GM19328 (cell line): ENCODE data around the gene DIAPH3.

ENCODE experiments used
- ATAC-seq: cut with Tn5 transposase; IDR thresholded peaks from one replicate; pipeline ENCODE4 v1.9.1; 2021; ENCODE audit warnings: mild to moderate bottlenecking, moderate library complexity; ENCODE audit not compliant: unreplicated experiment

DIAPH3 gene

DNA sequence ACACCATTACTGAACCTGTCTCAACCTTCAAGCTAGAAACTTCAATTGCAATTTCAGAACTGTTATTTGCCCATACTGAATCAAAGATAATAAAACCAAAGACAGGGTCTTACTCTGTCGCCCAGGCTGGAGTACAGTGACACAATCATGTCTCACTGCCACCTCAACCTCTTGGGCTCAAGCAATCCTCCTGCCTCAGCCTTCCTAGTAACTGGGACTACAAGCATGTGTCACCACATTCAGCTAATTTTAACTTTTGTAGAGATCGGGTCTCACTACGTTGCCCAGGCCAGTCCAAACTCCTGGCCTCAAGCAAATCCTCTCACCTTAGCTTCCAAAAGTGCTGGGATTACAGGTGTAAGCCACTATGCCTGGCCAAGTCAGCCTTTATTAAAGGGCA is 143.4 kb downstream of the DIAPH3 start:
- ATAC-seq: no peak

DNA sequence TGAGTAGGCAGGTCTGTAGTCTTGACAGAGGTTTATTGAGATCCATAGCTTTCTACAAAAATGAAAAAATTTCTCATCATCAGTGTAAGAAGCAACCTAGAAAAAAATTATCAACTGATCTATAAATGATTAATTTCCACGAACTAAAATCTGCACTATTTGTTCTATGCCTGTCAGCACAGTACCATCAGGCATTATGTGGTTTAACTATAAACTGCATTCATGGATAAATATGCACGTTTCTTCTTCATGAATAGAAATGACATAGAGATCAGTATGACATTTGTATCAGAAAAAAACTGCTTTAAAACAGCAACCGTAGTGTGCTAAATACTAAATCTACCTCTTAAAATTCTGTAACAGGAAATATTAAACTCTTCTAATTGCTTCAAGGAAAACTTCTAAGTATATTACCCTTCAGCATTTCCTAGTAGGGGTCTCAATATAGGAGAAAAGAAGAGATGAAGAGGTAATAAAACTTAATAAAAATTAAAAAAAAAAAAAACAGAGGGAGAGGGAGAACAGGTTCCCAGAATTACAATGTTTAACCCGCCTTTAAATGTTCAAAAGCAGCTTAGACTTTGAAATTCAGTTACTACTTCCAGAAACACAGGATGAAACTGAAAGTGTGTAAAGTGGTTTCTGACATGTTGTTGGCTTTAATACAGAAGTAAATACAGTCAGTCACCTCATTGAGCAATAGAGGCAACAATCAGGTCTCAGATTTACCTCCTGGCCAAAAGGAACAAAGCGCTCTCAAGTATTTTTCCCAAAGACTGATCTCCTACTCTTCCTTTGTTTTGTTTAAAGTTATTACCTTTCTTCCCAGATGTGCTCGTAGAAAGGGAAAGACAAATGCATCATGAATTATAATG is 144.4 kb downstream of the DIAPH3 start:
- peak; percentile 72 for ATAC-seq

DNA sequence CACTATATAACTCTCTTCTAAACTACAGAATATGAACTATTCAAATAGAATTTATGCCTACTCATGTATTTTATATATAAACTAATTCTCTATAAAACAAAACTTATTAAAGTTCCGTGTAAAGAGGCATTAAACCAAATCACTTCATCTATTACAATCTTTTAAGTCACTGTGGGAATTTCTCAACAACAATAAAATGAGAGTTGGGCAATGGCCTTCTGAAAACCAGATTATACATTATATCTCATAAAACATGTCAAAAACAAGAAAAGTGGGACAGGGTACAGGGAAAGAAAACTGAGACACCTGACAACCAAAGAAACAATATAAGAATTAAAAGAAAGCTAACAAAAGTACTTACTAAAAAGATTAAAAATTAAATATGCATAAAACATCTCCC is 145.2 kb downstream of the DIAPH3 start:
- ATAC-seq: no peak

DNA sequence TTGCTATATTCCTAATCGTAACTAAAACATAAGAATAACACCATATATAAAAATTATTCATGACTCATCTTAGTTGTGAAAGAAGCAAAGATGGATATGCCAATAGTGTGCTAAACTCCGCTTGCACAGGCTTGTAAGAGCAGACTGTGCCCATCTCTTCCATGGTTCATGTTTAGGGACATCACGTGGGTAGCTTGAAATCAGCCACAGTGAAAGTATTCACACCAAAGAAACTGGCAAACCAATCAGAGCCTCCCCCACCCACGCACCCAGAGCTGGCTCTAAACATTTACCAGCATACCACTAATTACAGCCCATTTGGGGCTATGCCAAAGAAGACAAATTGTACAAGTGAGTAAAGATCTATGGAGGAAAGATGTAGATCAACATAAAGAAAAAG is 147.5 kb downstream of the DIAPH3 start:
- ATAC-seq: no peak

DNA sequence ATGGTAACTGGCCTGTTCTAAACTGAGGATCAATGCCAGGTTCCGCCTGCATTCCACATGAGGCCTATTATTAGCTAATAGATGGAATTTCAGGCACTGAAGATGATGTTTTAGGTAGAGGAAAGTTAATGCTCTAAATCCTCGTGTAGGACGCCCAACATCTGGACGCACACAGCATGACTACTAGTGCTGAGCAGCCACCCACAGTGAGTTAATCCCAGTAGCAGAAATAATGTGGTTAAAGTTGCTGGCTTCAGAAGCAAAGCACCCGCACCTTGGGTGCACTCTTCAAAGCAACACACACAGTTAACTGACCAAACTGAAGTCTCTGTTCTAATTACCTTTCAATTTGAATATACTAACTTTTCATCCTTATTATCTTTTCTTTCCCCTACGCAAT is 150.6 kb downstream of the DIAPH3 start:
- ATAC-seq: no peak

DNA sequence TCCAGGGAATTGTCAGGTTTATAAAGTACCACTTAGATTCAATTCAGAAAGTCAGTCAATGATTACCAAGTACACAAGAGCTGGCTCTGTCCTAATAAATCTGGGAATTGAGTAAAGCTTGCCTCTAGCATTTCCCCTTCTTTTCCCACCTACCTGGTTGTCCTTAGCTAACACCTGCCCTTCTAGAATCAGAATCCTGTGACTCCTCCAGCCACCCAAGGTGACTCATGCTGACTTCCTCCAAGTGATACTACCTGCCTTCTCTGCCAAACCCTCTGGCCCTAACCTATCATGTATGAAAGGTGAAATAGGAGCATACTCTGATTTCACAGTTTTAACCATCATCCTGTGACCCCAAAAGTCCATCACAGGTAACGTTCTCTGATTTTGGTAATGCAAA is 151.2 kb downstream of the DIAPH3 start:
- ATAC-seq: no peak

DNA sequence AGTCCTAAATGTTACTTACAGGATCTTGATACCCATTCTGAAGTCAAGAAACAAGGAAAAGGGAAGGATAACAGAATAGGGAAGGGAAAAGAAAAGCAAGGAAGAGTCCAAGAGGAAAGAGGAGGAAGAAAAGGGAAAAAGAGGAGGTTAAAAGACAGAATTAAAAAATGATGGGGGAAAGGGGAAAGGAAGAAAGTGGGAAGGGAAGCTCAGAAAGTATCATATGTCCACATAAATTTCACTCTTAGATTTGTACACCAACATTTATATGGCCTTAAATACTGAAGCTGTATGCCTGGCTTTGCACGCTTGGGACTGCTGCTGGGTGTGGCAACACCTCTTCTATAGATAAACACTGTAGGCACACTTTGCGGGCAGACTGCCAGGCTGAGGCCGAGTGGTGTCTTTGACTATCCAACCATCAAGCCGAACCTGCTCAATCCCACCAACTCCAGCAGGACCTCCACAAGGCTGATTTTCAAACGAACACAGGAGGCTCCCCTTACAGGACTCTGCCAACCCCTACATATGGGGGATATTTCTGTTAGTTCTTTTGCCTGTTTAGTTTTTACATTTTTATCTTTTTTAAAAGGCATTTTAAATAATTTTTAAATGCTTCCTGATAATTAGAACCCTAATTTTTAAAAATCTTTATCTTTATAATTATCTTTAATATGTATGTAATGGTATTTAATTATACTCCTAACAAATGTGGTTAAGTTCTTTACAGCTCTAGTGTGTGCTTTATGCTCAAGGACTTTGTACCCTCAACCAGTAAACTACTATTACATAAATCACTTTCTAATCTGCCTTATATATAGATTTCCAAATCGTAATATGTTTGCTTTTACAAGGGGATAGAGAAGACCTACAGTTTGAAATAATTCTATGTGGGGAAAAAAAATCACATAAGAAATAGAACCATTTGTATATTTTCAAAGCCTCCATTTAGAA is 154.2 kb downstream of the DIAPH3 start:
- ATAC-seq: no peak

DNA sequence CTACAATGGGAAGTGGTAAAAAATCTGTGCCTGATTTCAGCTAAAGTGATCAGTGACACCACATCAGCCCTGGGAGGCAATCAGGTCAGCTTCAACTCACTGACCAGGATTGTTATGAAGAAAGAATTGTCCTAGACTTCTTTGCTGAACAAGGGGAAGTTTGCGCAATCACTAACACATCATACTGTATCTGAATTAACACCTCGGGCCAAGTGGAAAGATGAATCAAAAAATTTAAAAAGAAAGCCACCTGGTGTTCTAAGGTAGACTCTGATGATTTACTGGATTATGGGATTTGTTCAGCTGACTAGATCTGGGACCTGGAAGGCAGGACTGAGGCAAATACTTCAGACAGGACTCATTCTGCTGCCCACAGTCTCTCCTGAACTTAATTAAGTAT is 161.8 kb downstream of the DIAPH3 start:
- no peak for ATAC-seq

DNA sequence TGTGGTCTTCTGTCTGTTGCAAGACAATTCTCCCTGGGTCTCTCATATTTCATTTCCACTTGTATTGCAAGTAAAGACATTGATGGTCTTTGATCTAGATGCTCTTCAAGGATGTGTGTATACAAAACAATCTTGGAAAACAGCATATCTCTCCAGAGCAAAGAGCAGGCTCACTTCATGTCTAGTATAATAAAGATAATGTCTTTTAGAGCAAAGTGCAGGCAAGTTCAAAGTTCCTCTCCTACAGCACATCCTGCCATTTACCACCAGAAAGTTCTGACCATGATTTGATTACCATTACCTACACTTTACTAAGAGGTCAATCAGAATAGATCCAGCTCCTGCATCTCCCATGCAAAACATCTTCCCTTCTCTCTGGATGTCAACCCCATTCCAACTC is 162.8 kb downstream of the DIAPH3 start:
- no peak for ATAC-seq

DNA sequence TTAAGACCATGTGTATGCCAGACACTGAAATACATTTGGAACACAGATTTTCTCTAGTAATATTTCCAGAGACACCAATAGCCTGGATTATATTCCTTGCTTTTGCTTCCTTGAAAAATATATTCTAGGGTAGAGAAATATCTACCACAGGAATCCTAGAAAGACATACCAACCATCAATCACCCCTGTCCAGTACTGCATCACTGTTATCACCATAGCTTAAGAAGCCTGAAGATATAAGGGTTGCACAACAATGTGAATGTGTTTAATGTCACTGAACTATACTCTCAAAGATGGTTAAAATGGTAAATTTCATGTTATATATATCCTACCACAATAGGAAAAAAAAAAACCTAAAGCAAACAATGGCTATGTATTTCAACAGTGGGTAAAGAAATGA is 163.6 kb downstream of the DIAPH3 start:
- ATAC-seq: no peak

DNA sequence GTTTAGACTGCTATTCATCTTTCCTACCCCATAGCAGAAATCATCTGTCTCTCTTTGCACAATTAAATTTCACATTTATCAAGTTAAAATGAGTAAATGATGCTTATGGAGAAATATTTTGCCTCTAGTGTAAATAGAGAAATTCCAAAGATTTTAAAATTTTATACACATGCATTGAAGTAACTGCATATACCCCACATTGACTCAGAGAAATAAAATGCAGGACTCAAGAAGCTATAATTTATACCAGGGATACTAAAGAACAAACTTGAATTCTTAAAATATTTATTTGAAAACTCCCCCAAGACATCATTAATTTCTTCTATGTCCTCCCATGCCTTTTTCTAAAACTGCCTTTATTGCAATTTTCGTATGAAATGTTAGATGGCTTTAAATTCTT is 165.8 kb downstream of the DIAPH3 start:
- ATAC-seq: no peak

DNA sequence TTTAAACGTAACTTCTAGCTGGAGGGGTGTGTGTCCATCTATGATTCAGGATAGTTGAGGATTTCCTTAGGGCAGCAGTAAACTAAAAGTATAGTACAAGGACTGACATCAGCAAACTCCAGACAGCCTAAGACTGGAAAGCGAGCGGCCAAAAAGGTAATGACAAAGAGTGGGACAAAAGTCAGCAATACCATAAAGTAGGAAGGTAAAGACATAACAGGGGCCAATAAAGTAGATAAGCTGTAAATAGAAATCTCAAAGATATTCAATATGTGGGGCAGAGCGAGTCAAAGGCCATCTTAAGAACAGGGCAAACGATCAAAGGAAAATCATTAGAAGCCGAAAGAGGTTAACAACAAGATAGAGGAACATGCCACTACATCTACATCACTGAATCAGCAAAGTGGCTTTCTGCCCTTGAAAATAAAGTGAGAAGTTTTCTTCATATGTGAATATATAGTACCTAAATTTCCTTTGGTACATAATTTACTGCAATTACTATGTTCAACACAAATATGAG is 167.2 kb downstream of the DIAPH3 start:
- no peak for ATAC-seq

DNA sequence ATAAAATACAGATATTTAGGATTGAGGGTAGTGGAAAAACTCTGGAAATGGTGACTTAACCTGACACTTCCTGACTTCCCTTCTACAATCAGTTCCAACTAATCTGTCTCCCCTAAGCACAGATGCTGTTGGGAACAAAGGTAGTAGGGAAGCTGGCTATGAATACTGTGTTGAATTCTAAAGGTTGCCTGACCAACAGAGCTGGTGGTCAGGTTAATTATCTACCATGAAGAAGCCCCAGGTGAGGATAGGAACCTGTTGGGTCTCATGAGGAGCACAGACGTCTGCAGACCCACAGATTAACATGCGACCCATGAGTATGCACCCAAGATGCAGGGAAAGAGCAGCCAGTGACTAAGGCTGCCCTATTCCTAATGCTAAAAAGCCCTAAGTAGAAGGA is 172.3 kb downstream of the DIAPH3 start:
- ATAC-seq: no peak

DNA sequence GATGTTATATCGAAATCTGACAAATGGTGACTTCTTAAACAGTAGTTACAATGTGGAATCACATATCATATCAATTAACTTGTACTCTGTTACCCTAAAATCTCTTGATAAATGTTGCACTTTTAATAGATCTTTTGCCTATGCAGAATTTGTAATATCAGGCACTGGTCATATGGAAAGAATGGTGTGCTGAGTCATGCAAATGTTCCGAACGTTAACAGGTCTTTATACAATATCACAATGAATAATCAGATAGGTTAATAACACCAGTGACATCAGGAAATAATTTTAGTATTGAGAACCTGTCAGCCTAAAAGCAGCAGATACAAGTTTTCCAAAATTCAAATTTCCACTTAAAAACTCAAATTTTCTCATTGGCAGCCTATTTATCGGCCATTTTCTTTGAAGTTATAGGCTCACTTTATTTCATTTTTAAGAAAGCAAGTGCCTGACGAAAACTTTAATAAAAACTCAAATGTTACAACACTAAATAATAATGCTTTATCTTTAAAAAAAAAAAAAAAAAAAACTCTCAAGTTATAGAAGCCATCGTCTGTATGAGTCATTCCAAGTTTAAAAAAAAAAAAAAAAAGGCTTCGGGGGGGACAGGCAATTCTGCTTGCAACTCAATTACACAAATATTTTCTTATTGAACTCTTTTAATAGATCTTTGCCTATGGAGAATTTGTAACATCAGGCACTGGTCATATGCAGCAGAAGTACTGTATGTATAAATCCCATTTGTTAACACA is 180.9 kb downstream of the DIAPH3 start:
- ATAC-seq: no peak

DNA sequence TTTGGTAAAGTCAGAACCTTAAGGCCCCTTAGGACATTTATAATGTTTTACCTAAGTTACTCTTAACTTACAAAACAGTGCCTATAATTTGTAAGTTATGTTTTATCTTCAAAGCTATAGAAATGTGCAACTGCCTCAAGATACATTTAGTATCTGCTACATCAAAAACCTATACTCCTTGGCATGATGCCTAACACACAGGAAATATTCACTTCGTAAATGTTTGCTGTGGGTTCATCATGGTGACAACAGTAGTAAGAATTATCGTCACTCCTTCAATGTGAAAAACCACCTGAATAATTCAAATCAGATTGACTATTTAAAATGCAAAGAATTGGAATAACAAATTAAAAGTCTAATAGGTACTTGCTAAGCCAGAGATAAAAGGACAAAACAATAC is 184.1 kb downstream of the DIAPH3 start:
- no peak for ATAC-seq

DNA sequence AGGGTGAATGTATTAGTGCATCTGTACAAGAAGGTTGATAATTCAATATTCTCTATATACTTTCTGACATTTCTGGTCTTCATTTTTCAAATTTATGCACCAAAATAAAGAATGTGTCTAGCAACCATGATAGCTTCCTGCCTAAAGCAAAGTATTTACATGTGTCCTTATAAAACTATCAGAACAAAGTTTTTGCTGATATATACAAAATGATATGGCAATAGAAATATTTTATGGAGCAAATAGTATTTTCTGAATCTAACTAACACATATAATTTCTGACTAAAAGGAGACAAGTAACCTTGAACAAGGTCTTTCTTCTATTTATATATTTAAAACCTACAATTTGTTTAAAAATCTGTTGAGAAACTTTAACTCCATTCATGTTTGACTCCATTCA is 184.9 kb downstream of the DIAPH3 start:
- no peak for ATAC-seq

DNA sequence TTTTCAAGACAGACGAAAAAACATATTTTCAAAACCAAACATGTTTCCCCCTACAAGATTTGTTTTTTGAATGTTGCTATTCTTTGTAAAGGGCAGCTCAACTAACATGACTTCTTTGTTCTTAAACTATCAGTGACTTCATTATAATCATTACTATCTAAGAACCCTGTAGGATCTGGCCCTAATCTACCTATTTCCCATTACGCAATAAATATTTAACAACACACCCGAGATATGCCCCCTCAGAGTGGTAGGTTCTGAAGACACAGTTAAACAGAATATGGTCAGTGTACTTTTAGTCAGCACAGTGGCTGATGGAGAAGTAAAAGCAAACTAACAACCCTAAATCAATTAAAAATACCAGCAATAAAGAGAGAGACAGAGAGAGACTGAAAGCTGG is 186.9 kb downstream of the DIAPH3 start:
- ATAC-seq: no peak

DNA sequence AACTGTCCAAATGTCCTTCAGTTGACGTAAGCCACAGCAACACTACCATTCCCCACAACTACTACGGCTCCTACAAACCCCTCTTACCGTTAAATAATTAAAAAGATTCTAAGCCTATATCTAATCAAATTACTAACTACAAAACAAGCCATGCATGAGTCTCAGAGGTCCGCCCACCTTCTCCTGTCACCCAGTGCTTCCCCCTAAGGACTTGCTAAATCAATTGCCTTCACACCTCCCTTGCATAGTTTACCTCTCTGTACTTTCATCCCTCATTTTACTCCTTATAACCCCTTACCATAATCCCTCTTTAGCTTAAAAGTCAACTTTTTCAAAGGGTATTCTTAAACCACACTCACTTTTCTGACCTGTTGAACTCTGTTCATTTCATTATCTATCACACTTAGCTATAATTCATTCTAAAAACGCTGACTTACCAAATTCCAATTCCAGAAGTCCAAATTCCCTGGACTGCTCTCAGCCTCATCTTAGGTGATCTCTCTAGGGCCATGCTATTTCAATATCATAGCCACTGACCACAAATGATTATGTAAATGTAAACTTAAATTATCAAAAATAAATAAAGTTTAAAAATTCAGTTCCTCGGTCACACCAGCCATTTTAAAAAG is 187.8 kb downstream of the DIAPH3 start:
- no peak for ATAC-seq

DNA sequence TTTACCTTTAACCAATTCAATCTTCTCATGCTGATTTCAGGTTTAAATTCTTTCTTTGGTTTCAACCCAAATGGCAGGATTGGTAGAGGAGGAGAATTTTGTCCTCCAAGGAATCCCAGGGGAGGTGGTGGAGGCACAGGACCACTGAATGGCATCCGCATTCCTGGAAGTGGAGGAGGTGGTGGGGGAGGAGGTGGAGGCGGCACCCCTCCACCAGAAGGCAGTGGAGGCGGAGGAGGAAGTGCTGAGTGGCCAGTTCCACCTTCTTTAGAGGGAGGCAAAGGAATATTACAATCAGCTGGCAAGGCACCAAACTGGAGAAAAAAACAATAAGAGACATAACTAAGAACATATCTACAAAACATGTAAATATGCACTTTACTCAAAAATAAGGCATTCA is 192.9 kb downstream of the DIAPH3 start:
- no peak for ATAC-seq

DNA sequence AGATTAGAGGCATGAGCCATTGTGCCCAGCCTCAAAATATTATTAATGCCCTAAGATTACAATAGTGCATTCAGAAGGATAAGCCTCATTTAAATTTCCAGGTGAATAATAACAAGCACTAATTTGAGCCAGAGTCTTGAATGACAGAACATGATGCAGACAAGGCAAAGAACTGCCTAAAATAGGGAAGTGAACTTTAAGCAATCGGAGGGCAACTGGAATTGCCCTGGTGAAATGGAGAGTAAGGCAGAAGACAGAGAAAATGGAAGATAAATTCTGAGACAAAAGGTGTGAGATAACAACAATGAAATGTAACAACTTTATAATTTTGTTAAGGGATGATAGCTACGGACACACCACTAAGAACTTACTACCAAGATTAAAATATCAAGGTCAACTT is 199.9 kb downstream of the DIAPH3 start:
- ATAC-seq: no peak

DNA sequence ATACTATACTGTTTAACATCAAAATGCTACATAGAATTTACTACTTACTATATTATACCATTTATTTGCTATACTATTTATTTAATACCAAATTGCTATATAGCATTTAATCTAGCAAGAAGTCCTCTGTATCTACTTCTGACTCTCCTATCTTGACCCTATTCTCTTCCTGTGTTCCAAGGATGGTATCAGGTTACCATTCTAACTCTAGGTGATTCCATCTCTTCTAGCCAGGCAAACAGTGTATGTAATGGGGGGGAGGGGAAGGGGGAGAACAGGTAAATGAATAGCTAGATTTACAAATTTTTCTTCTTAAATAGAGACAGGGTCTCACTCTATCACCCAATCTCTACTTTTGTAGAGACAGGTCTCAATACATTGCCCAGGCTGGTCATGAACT is 200.3 kb downstream of the DIAPH3 start:
- ATAC-seq: no peak
